Measurements from ENCODE around the gene SLAMF9.

Gene SLAMF9

GRCh38 chr1:159927211-159927848 is 26.7 kb downstream of the SLAMF9 start:
- WGBS, 2 donors (ENCODE audit: extremely low coverage in 2 of 2, insufficient read length in 2 of 2, insufficient replicate concordance in 1 of 2), result no CpG with 5 or more reads among the region's 16 CpGs
- Histone ChIP-seq H3K9ac (ENCODE audit: low read depth, low read length, poor library complexity) (no peak overlapping the region), H3K9me3 (replicated peaks in 1 of 2; ENCODE audit: control insufficient read depth in 2 of 2, insufficient read depth in 1 of 2, low read depth in 1 of 2, low read length in 2 of 2) (no peaks in the 10 kb centered on the region), H2BK120ac (ENCODE audit: low read depth, low read length) (no peak overlapping the region), H3K27ac (replicated peaks; ENCODE audit: low read length) (no peak overlapping the region), H3K14ac (ENCODE audit: low read length) (no peak overlapping the region), H3K4me3 (ENCODE audit: low read length in 2 of 2) (no peak overlapping the region), H2AK5ac (ENCODE audit: low read depth, low read length) (peak overlapping the region; percentile 37), H4K91ac (ENCODE audit: low read depth, low read length, poor library complexity) (no peak overlapping the region), H2BK15ac (ENCODE audit: low read length) (no peak overlapping the region), H3K4me2 (ENCODE audit: insufficient read depth, low read length, poor library complexity, severe bottlenecking) (no peak overlapping the region), H3K36me3 (replicated peaks in 1 of 2; ENCODE audit: control insufficient read depth in 2 of 2, insufficient read depth in 2 of 2, low read length in 2 of 2) (peaks cover 22 to 34% of the 10 kb centered on the region in 2 donors), H3K4me1 (ENCODE audit: control insufficient read depth in 2 of 2, insufficient read depth in 1 of 2, low read depth in 1 of 2, low read length in 2 of 2) (peaks cover 20% of the 10 kb centered on the region in 2 donors), H2BK5ac (ENCODE audit: low read length) (no peak overlapping the region), H3K27me3 (ENCODE audit: control insufficient read depth in 3 of 3, insufficient read depth in 3 of 3, low read depth in 1 of 3, low read length in 3 of 3) (peaks cover 0 to 13% (median 3%) of the 10 kb centered on the region in 3 experiments), H3K4ac (ENCODE audit: low read length) (no peak overlapping the region), H3K23ac (ENCODE audit: low read depth, low read length, poor library complexity) (no peak overlapping the region), H3K18ac (ENCODE audit: low read length) (no peak overlapping the region), H2BK12ac (ENCODE audit: low read length) (no peak overlapping the region), H4K8ac (ENCODE audit: low read depth, low read length) (no peak overlapping the region), H2AFZ (ENCODE audit: low read length) (no peak overlapping the region), H3K79me1 (ENCODE audit: low read depth, low read length) (peaks cover 3% of the 10 kb centered on the region)
- DNase-seq (ENCODE audit: low spot score), result no peak

GRCh38 chr1:159925719-159926078 is 28.3 kb downstream of the SLAMF9 start:
- Histone ChIP-seq H3K79me1 (ENCODE audit: low read depth, low read length) (peaks cover 3% of the 10 kb centered on the region), H3K4me2 (ENCODE audit: insufficient read depth, low read length, poor library complexity, severe bottlenecking) (peak overlapping the region; percentile 78), H2BK120ac (ENCODE audit: low read depth, low read length) (no peak overlapping the region), H3K4me1 (ENCODE audit: control insufficient read depth in 2 of 2, insufficient read depth in 1 of 2, low read depth in 1 of 2, low read length in 2 of 2) (peaks cover 20% of the 10 kb centered on the region in 2 donors), H3K36me3 (replicated peaks in 1 of 2; ENCODE audit: control insufficient read depth in 2 of 2, insufficient read depth in 2 of 2, low read length in 2 of 2) (peaks cover 19 to 22% of the 10 kb centered on the region in 2 donors), H2AK5ac (ENCODE audit: low read depth, low read length) (no peak overlapping the region), H3K27ac (replicated peaks; ENCODE audit: low read length) (no peak overlapping the region), H2BK5ac (ENCODE audit: low read length) (no peak overlapping the region), H4K8ac (ENCODE audit: low read depth, low read length) (no peak overlapping the region), H4K91ac (ENCODE audit: low read depth, low read length, poor library complexity) (no peak overlapping the region), H3K27me3 (ENCODE audit: control insufficient read depth in 3 of 3, insufficient read depth in 3 of 3, low read depth in 1 of 3, low read length in 3 of 3) (peaks cover 0 to 13% (median 3%) of the 10 kb centered on the region in 3 experiments), H3K14ac (ENCODE audit: low read length) (no peak overlapping the region), H3K9ac (ENCODE audit: low read depth, low read length, poor library complexity) (no peak overlapping the region), H3K9me3 (replicated peaks in 1 of 2; ENCODE audit: control insufficient read depth in 2 of 2, insufficient read depth in 1 of 2, low read depth in 1 of 2, low read length in 2 of 2) (no peaks in the 10 kb centered on the region), H3K18ac (ENCODE audit: low read length) (no peak overlapping the region), H2AFZ (ENCODE audit: low read length) (peak overlapping the region; percentile 92), H2BK12ac (ENCODE audit: low read length) (no peak overlapping the region), H3K23ac (ENCODE audit: low read depth, low read length, poor library complexity) (no peak overlapping the region), H2BK15ac (ENCODE audit: low read length) (no peak overlapping the region), H3K4ac (ENCODE audit: low read length) (no peak overlapping the region), H3K4me3 (ENCODE audit: low read length in 2 of 2) (peak overlapping the region; percentile 51 to 64)
- no CpG with 5 or more reads among the region's 7 CpGs for WGBS, 2 donors (ENCODE audit: extremely low coverage in 2 of 2, insufficient read length in 2 of 2, insufficient replicate concordance in 1 of 2)
- DNase-seq (ENCODE audit: low spot score), result no peak

GRCh38 chr1:159924791-159925718 is 29.0 kb downstream of the SLAMF9 start, which contains the start of gene TAGLN2:
Gene TAGLN2 (minus strand): TSS chr1:159925507. CDS start chr1:159920509, 4,998 bp downstream.
- Histone ChIP-seq H2AFZ (ENCODE audit: low read length) (peak within 1 kb of the TSS; percentile 92), H3K23ac (ENCODE audit: low read depth, low read length, poor library complexity) (peak within 1 kb of the TSS; percentile 90), H3K36me3 (replicated peaks in 1 of 2; ENCODE audit: control insufficient read depth in 2 of 2, insufficient read depth in 2 of 2, low read length in 2 of 2) (peaks cover 18 to 19% of the 10 kb centered on the region in 2 donors), H3K4ac (ENCODE audit: low read length) (no peak within 1 kb of the TSS), H3K14ac (ENCODE audit: low read length) (peak within 1 kb of the TSS; percentile 90), H2AK5ac (ENCODE audit: low read depth, low read length) (peak within 1 kb of the TSS; percentile 81), H4K91ac (ENCODE audit: low read depth, low read length, poor library complexity) (no peak within 1 kb of the TSS), H3K9ac (ENCODE audit: low read depth, low read length, poor library complexity) (peak within 1 kb of the TSS; percentile 74), H2BK120ac (ENCODE audit: low read depth, low read length) (peak within 1 kb of the TSS; percentile 74), H2BK5ac (ENCODE audit: low read length) (no peak within 1 kb of the TSS), H3K27me3 (ENCODE audit: control insufficient read depth in 3 of 3, insufficient read depth in 3 of 3, low read depth in 1 of 3, low read length in 3 of 3) (peaks cover 0 to 13% (median 3%) of the 10 kb centered on the region in 3 experiments), H3K18ac (ENCODE audit: low read length) (peak within 1 kb of the TSS; percentile 50), H4K8ac (ENCODE audit: low read depth, low read length) (peak within 1 kb of the TSS; percentile 9), H2BK15ac (ENCODE audit: low read length) (peak within 1 kb of the TSS; percentile 15), H3K4me1 (ENCODE audit: control insufficient read depth in 2 of 2, insufficient read depth in 1 of 2, low read depth in 1 of 2, low read length in 2 of 2) (peaks cover 20% of the 10 kb centered on the region in 2 donors), H3K27ac (replicated peaks; ENCODE audit: low read length) (no peak within 1 kb of the TSS), H3K4me2 (ENCODE audit: insufficient read depth, low read length, poor library complexity, severe bottlenecking) (peak within 1 kb of the TSS; percentile 78), H2BK12ac (ENCODE audit: low read length) (peak within 1 kb of the TSS; percentile 78), H3K9me3 (replicated peaks in 1 of 2; ENCODE audit: control insufficient read depth in 2 of 2, insufficient read depth in 1 of 2, low read depth in 1 of 2, low read length in 2 of 2) (no peaks in the 10 kb centered on the region), H3K79me1 (ENCODE audit: low read depth, low read length) (peaks cover 3% of the 10 kb centered on the region), H3K4me3 (ENCODE audit: low read length in 2 of 2) (peak within 1 kb of the TSS; percentile 51 to 77)
- no CpG with 5 or more reads among the region's 58 CpGs for WGBS, 2 donors (ENCODE audit: extremely low coverage in 2 of 2, insufficient read length in 2 of 2, insufficient replicate concordance in 1 of 2)
- peak; percentile 70 for DNase-seq (ENCODE audit: low spot score)
